DOHH2 (cell line): ENCODE results near the gene PINLYP.

Source experiments
- H3F3A ChIP-seq: fragments of 200-600 bp; sonication (generic), shearing (Covaris generic); 2 replicates; pipeline ENCODE4 v1.6.0; 2016; ENCODE audit warnings: antibody characterized with exemption, mild to moderate bottlenecking; ENCODE audit not compliant: control insufficient read depth, insufficient read depth
- H3K27ac ChIP-seq: fragments of 200-600 bp; sonication (generic); 2 replicates; pipeline ENCODE4 v1.5.1; 2014; ENCODE audit warnings: low read depth, mild to moderate bottlenecking, low read length, moderate library complexity
- H3K27me3 ChIP-seq: fragments of 200-600 bp; sonication (generic); 2 replicates; pipeline ENCODE4 v1.6.1; 2014; ENCODE audit warnings: mild to moderate bottlenecking, low read length, mixed read lengths; ENCODE audit not compliant: control insufficient read depth
- H3K36me3 ChIP-seq: fragments of 200-600 bp; sonication (generic); 2 replicates; pipeline ENCODE4 v1.6.1; 2014; ENCODE audit warnings: mild to moderate bottlenecking, low read length, moderate library complexity, mixed read lengths; ENCODE audit not compliant: control insufficient read depth
- H3K4me1 ChIP-seq: fragments of 200-600 bp; sonication (generic); 2 replicates; pipeline ENCODE4 v1.6.1; 2014; ENCODE audit warnings: mild to moderate bottlenecking, low read length, mixed read lengths; ENCODE audit not compliant: control insufficient read depth
- H3K4me2 ChIP-seq: fragments of 200-600 bp; sonication (generic); 2 replicates; pipeline ENCODE4 v1.6.0; 2014; ENCODE audit warnings: mild to moderate bottlenecking, low read length, moderate library complexity
- H3K4me3 ChIP-seq: fragments of 200-600 bp; sonication (generic); 2 replicates; pipeline ENCODE4 v1.5.1; 2014; ENCODE audit warnings: mild to moderate bottlenecking, low read length, mixed read lengths
- H3K79me2 ChIP-seq: fragments of 200-600 bp; sonication (generic); 2 replicates; pipeline ENCODE4 v1.6.1; 2014; ENCODE audit warnings: mild to moderate bottlenecking, low read length, mixed read lengths; ENCODE audit not compliant: control insufficient read depth
- H3K9me2 ChIP-seq: fragments of 200-600 bp; sonication (generic); replicated peaks from 2 replicates; pipeline ENCODE4 v1.6.1; 2014; ENCODE audit warnings: mild to moderate bottlenecking, low read length, mixed read lengths; ENCODE audit not compliant: control insufficient read depth
- H3K9me3 ChIP-seq: fragments of 200-600 bp; sonication (generic); 2 replicates; pipeline ENCODE4 v1.6.1; 2014; ENCODE audit warnings: antibody characterized with exemption, low read length, mixed read lengths; ENCODE audit not compliant: control insufficient read depth, insufficient read depth
- H4K20me1 ChIP-seq: fragments of 200-600 bp; sonication (generic); 2 replicates; pipeline ENCODE4 v1.6.0; 2014; ENCODE audit warnings: low read depth, mild to moderate bottlenecking, antibody characterized with exemption, low read length, moderate library complexity; ENCODE audit not compliant: control insufficient read depth, insufficient read depth
- CTCF ChIP-seq: fragments of 200-600 bp; sonication (generic); IDR thresholded peaks from one replicate; pipeline ENCODE4 v1.5.1; 2014; ENCODE audit warnings: antibody characterized with exemption, mild to moderate bottlenecking, low read depth, low read length; ENCODE audit not compliant: poor library complexity, severe bottlenecking
- EZH2phosphoT487 ChIP-seq: fragments of 200-600 bp; sonication (generic); IDR thresholded peaks from 2 replicates; pipeline ENCODE4 v1.6.1; 2017; ENCODE audit warnings: borderline replicate concordance, mild to moderate bottlenecking, antibody characterized with exemption, low read length, moderate library complexity, mixed read lengths

The PINLYP gene

GRCh38 chr19:43538922-43539321 lies 36.7 kb upstream of the PINLYP start:
- Histone ChIP-seq H3K4me2 (no peak overlapping the region), H3F3A (peaks cover 4% of the 10 kb centered on the region; the same call in 1 of the 2 replicates), H3K9me2 (no peaks in the 10 kb centered on the region), H3K79me2 (no peaks in the 10 kb centered on the region), H3K36me3 (peaks cover 31% of the 10 kb centered on the region), H3K9me3 (no peaks in the 10 kb centered on the region), H4K20me1 (no peaks in the 10 kb centered on the region), H3K27ac (no peak overlapping the region), H3K27me3 (no peaks in the 10 kb centered on the region), H3K4me1 (peaks cover 6% of the 10 kb centered on the region), H3K4me3 (no peak overlapping the region)
- no peak for TF ChIP-seq CTCF
- TF ChIP-seq EZH2phosphoT487 = no peak

DNA sequence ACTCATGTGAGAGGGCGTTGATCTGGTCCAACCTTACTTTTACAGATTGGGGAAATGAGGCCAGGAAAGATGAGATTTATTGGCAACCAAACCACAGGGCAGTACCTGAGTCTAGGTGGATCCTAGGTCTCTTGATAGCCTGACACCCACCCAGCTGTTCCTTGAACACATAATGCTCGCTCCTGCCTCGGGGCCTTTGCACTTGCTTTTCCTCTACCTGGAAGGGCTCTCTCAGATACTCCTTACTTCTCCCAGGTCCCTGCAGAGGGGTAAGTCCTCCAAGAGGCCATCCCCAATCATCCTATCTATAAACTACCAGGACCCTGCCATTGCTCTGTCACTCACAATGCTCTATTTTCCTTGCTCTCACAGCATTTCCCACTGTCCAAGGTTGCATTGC lies 35.2 kb upstream of the PINLYP start:
- Histone ChIP-seq H3F3A (peaks cover 4% of the 10 kb centered on the region; the same call in 1 of the 2 replicates), H3K4me3 (no peak overlapping the region), H3K36me3 (peaks cover 36% of the 10 kb centered on the region), H3K27me3 (no peaks in the 10 kb centered on the region), H3K4me1 (no peaks in the 10 kb centered on the region), H3K79me2 (no peaks in the 10 kb centered on the region), H3K27ac (no peak overlapping the region), H4K20me1 (no peaks in the 10 kb centered on the region), H3K9me3 (no peaks in the 10 kb centered on the region), H3K9me2 (no peaks in the 10 kb centered on the region), H3K4me2 (no peak overlapping the region)
- no peak for TF ChIP-seq CTCF

- no peaks in the 10 kb centered on the region for H3K27me3 ChIP-seq
- no peak overlapping the region for H3K4me2 ChIP-seq
- no peaks in the 10 kb centered on the region for H4K20me1 ChIP-seq
- TF ChIP-seq EZH2phosphoT487 (no peak), CTCF (no peak)
- no peaks in the 10 kb centered on the region for H3F3A ChIP-seq
- no peak overlapping the region for H3K27ac ChIP-seq
- H3K79me2 ChIP-seq = no peaks in the 10 kb centered on the region
- H3K4me3 ChIP-seq = no peak overlapping the region
- no peaks in the 10 kb centered on the region for H3K4me1 ChIP-seq
- peaks cover 37% of the 10 kb centered on the region for H3K36me3 ChIP-seq
- H3K9me2 ChIP-seq = no peaks in the 10 kb centered on the region
- H3K9me3 ChIP-seq = no peaks in the 10 kb centered on the region
These were observed 33.5 kb upstream of the PINLYP start for GRCh38 chr19:43541920-43542650.
